AG04449 (cell line): ENCODE measurements around the gene PCLO.

Experiments
- CTCF ChIA-PET: fragments of 350-600 bp; formaldehyde crosslinking; extraction: SDS; loops from one replicate; lab custom pipeline; 2021; ENCODE audit warnings: antibody characterized with exemption; lab: Yijun Ruan, JAX
- POLR2A ChIA-PET: fragments of 400-600, 350-600 bp; formaldehyde crosslinking; extraction: SDS; loops from one replicate; lab custom pipeline; 2020; ENCODE audit warnings: antibody characterized with exemption, inconsistent platforms; lab: Yijun Ruan, JAX
- DNase-seq: peaks from one replicate; pipeline ENCODE4 v3.0.0-alpha.2; 2010; ENCODE audit warnings: low read depth, low spot score
- H3K4me3 ChIP-seq: 2 replicates; pipeline ENCODE4 v1.5.1; 2011; ENCODE audit warnings: low read depth, mild to moderate bottlenecking, control low read depth, low read length
- CTCF ChIP-seq: IDR thresholded peaks from one replicate; pipeline ENCODE4 v1.5.1; 2011; ENCODE audit warnings: mild to moderate bottlenecking, moderate library complexity, low read length, control low read depth, inconsistent platforms; ENCODE audit not compliant: insufficient read depth; ENCODE audit errors: missing control alignments

The PCLO gene

GRCh38 chr7:82965088-82966036 lies 197.3 kb downstream of the PCLO start:
- CTCF ChIA-PET = no interaction called here
- DNase-seq = no peak
- POLR2A ChIA-PET = no interaction called here
- H3K4me3 ChIP-seq = no peak overlapping the region
- TF ChIP-seq CTCF = no peak

- DNase-seq = no peak
- H3K4me3 ChIP-seq = no peak overlapping the region
- ChIA-PET CTCF (no interaction called here), POLR2A (no interaction called here)
- no peak for TF ChIP-seq CTCF
Measured at GRCh38 chr7:82964150-82964882, 198.4 kb downstream of the PCLO start.

- POLR2A ChIA-PET = interaction anchor here (0.6 kb wide), 1 partner anchor 223 kb away, joined by 3 read pairs; no protein-coding TSS in a partner anchor
- CTCF ChIA-PET = no interaction called here
- H3K4me3 ChIP-seq = no peak overlapping the region
Measured at GRCh38 chr7:82961240-82961639, 201.4 kb downstream of the PCLO start.

GRCh38 chr7:82959528-82959927 lies 203.2 kb downstream of the PCLO start:
- no peak for TF ChIP-seq CTCF
- CTCF ChIA-PET = no interaction called here
- POLR2A ChIA-PET = no interaction called here

More at GRCh38 chr7:82961240-82961639, 201.4 kb downstream of the PCLO start:
- no peak for DNase-seq
- no peak for TF ChIP-seq CTCF

GRCh38 chr7:82957521-82957920 lies 205.2 kb downstream of the PCLO start:
- POLR2A ChIA-PET = no interaction called here
- no peak for DNase-seq
- H3K4me3 ChIP-seq = no peak overlapping the region
- no peak for TF ChIP-seq CTCF
- CTCF ChIA-PET = no interaction called here

More at GRCh38 chr7:82959528-82959927, 203.2 kb downstream of the PCLO start:
- no peak overlapping the region for H3K4me3 ChIP-seq
- no peak for DNase-seq
